Spinal cord (tissue), 10 donors: ENCODE data around the gene PROM1. TPM values are rescaled to one million over a fixed set of nuclear protein-coding genes. Genes with fewer than 3 reads are reported as not detected.

ENCODE experiments used
- DNase-seq, 6 donors: peaks; one replicate each; pipeline versions ENCODE4 v3.0.0 to v3.0.0-alpha.2; 2013 to 2015; ENCODE audit warnings: low spot score in 6 of 6, low read depth in 4 of 6
- H3K27ac ChIP-seq: one replicate; pipeline ENCODE4 v1.5.1; 2013; ENCODE audit warnings: low read depth, low read length, control low read depth
- H3K27me3 ChIP-seq: one replicate; pipeline ENCODE4 v1.6.1; 2013; ENCODE audit warnings: low read length; ENCODE audit not compliant: control insufficient read depth, insufficient read depth
- H3K36me3 ChIP-seq: one replicate; pipeline ENCODE4 v1.6.1; 2013; ENCODE audit warnings: low read length; ENCODE audit not compliant: control insufficient read depth, insufficient read depth
- H3K4me1 ChIP-seq: one replicate; pipeline ENCODE4 v1.6.1; 2013; ENCODE audit warnings: low read length; ENCODE audit not compliant: control insufficient read depth, insufficient read depth
- H3K4me3 ChIP-seq: one replicate; pipeline ENCODE4 v1.5.1; 2013; ENCODE audit warnings: low read depth, low read length, control low read depth
- H3K9me3 ChIP-seq: one replicate; pipeline ENCODE4 v1.6.1; 2013; ENCODE audit warnings: low read length; ENCODE audit not compliant: control insufficient read depth, insufficient read depth
- WGBS: methylation state at CpG from one replicate; pipeline ENCODE4 v1.1.5; 2013; ENCODE audit warnings: missing lambda C conversion rate; ENCODE audit not compliant: insufficient coverage; 5-methylcytosine and 5-hydroxymethylcytosine counted together
- polyA plus RNA-seq, 2 donors: library from polyadenylated mRNA; unstranded; fragments of 120-200 nt; gene quantifications; one replicate each; pipeline ENCODE4 v1.2.1, GENCODE V29; 2013; ENCODE audit not compliant: insufficient read length in 2 of 2
- total RNA-seq, 2 donors: library from RNA; depleted of rRNA in 1 of 2; stranded (reverse); fragments of 120-200 nt in 1 of 2; fragments of >200 nt in 1 of 2; gene quantifications; one replicate each; pipeline versions ENCODE4 v1.2.3 to v1.2.4, GENCODE V29; 2013 to 2014
- donor health status: healthy.

The PROM1 gene
- total and polyA plus RNA-seq, 4 donors = 18.8 to 58.0 (median 46.5) TPM

DNA sequence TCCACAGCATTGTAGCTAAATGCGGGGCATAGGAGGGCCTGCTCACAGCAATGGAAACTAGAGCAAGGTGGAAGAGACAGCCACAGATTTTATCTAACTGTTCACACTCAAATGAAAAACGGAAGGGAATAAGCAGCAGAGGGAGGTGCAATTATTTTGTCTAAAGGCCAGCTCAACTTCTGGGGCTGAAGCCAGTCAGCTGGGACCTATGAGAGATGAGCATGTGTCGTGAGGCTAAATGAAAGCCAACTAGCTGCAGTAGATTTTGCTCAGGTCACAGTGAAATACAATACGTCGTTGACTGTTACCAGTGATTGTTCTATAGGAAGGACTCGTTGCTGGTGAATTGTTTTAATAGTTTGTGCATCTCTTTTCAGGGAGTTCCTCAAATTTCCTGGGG lies 94.4 kb downstream of the PROM1 start:
- no peak overlapping the region for H3K27ac ChIP-seq
- no peaks in the 10 kb centered on the region for H3K27me3 ChIP-seq
- no peaks in the 10 kb centered on the region for H3K4me1 ChIP-seq
- no peaks in the 10 kb centered on the region for H3K9me3 ChIP-seq
- no peak overlapping the region for H3K4me3 ChIP-seq
- peak in 1 of 6 donors; percentile 41 for DNase-seq
- peaks cover 13% of the 10 kb centered on the region for H3K36me3 ChIP-seq
- WGBS = 71% methylated on average over 3 of the region's 6 CpGs

- DNase-seq = no peak
- no peaks in the 10 kb centered on the region for H3K9me3 ChIP-seq
- no peaks in the 10 kb centered on the region for H3K4me1 ChIP-seq
- no peak overlapping the region for H3K4me3 ChIP-seq
- H3K27me3 ChIP-seq = no peaks in the 10 kb centered on the region
- no peak overlapping the region for H3K27ac ChIP-seq
- H3K36me3 ChIP-seq = peaks cover 12% of the 10 kb centered on the region
- WGBS = no CpG with 5 or more reads among the region's 1 CpG
Measured at GRCh38 chr4:15988222-15988621, 95.6 kb downstream of the PROM1 start.

GRCh38 chr4:15986907-15987306 lies 96.9 kb downstream of the PROM1 start:
- peak in 1 of 6 donors; percentile 34 for DNase-seq
- no peak overlapping the region for H3K27ac ChIP-seq
- H3K27me3 ChIP-seq = no peaks in the 10 kb centered on the region
- H3K9me3 ChIP-seq = no peaks in the 10 kb centered on the region
- 63% methylated on average over 4 of the region's 5 CpGs for WGBS
- H3K4me3 ChIP-seq = no peak overlapping the region
- H3K4me1 ChIP-seq = no peaks in the 10 kb centered on the region
- H3K36me3 ChIP-seq = peaks cover 14% of the 10 kb centered on the region

- no peak for DNase-seq
- H3K4me3 ChIP-seq = no peak overlapping the region
- H3K27me3 ChIP-seq = no peaks in the 10 kb centered on the region
- peaks cover 12% of the 10 kb centered on the region for H3K36me3 ChIP-seq
- H3K4me1 ChIP-seq = no peaks in the 10 kb centered on the region
- H3K9me3 ChIP-seq = no peaks in the 10 kb centered on the region
- H3K27ac ChIP-seq = no peak overlapping the region
- 90% methylated on average over 2 of the region's 2 CpGs for WGBS
Measured at GRCh38 chr4:15983610-15984009, 100.2 kb downstream of the PROM1 start.

- H3K4me3 ChIP-seq = no peak overlapping the region
- H3K4me1 ChIP-seq = no peaks in the 10 kb centered on the region
- 100% methylated on average over 6 of the region's 8 CpGs for WGBS
- H3K36me3 ChIP-seq = peaks cover 13% of the 10 kb centered on the region
- no peak for DNase-seq
- H3K27me3 ChIP-seq = no peaks in the 10 kb centered on the region
- H3K9me3 ChIP-seq = no peaks in the 10 kb centered on the region
- no peak overlapping the region for H3K27ac ChIP-seq
Measured at GRCh38 chr4:15982842-15983524, 100.8 kb downstream of the PROM1 start.

DNA sequence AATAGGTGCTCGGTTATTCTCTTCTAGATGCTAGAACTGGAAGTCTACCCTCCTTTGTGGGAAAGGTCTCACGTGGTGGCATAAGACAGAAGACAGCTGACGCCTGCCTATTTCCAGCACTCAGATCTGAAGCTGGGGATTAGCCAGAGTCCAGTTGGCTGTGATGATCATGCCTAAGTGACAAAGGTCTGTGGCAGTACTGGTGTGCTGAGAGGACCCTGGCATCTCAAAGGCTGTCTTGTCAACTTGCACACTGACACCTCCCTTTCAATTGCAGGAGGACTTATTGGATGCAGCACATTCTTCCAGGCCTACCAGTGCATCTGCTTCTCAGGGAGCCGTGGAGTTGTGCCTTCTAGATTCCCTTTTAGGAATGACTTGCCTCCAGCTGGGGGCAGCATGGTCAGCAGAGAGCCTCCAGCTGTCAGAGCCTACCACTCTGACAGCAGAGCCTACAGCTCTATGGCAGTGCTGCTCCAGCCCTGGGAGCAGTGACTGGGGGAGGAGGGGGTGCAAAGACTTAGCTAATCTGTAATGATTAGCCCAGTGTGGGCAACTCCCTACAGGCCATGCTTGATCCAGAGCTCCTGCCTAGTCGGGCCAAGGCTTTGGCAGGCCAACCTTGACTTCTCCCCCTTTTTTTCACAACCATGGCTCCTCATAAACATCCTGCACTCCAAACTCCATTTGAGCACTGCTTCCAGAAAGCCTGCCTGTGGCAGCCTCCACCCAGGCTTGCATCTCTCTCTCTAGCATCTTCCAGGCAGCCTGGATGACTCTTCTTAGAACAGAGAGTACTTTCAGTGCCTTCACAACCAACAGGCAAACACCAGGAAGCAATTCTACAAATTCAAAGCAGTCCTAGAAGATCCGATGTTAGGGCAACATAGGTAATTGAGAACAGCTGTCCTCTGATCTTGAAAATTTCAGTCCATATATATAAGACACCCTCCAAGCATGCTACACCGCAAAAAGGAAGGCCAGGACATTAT lies 107.1 kb downstream of the PROM1 start:
- no peaks in the 10 kb centered on the region for H3K27me3 ChIP-seq
- H3K27ac ChIP-seq = no peak overlapping the region
- H3K4me1 ChIP-seq = no peaks in the 10 kb centered on the region
- H3K4me3 ChIP-seq = no peak overlapping the region
- peaks cover 5% of the 10 kb centered on the region for H3K36me3 ChIP-seq
- WGBS = 82% methylated on average over 7 of the region's 7 CpGs
- no peak for DNase-seq
- no peaks in the 10 kb centered on the region for H3K9me3 ChIP-seq

- no peak overlapping the region for H3K4me3 ChIP-seq
- WGBS = 99% methylated on average over 8 of the region's 9 CpGs
- H3K36me3 ChIP-seq = peaks cover 3% of the 10 kb centered on the region
- peaks cover 2% of the 10 kb centered on the region for H3K9me3 ChIP-seq
- no peaks in the 10 kb centered on the region for H3K4me1 ChIP-seq
- no peak overlapping the region for H3K27ac ChIP-seq
- no peaks in the 10 kb centered on the region for H3K27me3 ChIP-seq
- DNase-seq = no peak
Measured at GRCh38 chr4:15971068-15971801, 112.6 kb downstream of the PROM1 start.

DNA sequence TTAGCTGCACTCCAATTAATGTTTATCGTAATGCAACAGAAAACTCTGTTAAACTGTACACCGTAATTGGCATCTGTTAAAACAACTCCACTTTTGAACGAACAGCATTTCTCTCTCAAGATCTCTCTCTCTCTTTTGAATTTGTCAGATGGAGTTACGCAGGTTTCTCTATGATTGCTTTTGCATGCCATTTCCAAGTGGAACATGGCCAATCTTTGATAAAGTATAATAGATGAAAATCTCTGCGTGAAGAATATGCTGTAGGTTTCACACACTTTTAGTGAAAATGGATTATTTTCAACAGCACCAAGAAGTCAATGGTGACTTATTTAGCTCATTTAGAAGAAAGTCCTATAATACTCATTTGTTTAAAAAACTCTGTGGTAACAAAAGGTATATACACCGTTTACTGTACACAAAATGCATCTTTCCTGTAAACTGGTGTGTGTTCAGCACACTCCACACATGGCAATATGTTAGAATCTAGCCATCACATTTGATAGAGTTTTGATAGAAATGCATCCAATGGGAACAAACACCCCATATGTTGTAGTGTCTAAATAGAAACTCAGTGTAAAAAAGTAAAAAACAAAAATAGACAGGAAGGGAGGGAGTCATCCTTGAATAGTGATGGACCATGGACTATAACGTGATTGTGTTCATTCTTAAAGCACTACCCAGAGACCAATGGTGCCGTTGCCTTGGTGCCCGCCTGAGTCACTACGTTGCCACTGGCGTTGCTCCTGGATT lies 115.1 kb downstream of the PROM1 start:
- H3K4me1 ChIP-seq = no peaks in the 10 kb centered on the region
- no peak overlapping the region for H3K4me3 ChIP-seq
- H3K9me3 ChIP-seq = peaks cover 4% of the 10 kb centered on the region
- H3K36me3 ChIP-seq = no peaks in the 10 kb centered on the region
- H3K27me3 ChIP-seq = no peaks in the 10 kb centered on the region
- peak in 1 of 6 donors; percentile 66 for DNase-seq
- H3K27ac ChIP-seq = no peak overlapping the region
- 95% methylated on average over 4 of the region's 11 CpGs for WGBS

- Histone ChIP-seq H3K4me1 (peaks cover 12% of the 10 kb centered on the region), H3K27ac (no peak overlapping the region), H3K4me3 (no peak overlapping the region), H3K36me3 (no peaks in the 10 kb centered on the region), H3K9me3 (peaks cover 4% of the 10 kb centered on the region), H3K27me3 (no peaks in the 10 kb centered on the region)
- no peak for DNase-seq
- WGBS = 86% methylated on average over 5 of the region's 5 CpGs
Measured at GRCh38 chr4:15965325-15965724, 118.5 kb downstream of the PROM1 start.
